Measurements from ENCODE around the gene CHSY1.
A peak's percentile ranks its signal among the peaks of the same experiment; 100 is the strongest.

The CHSY1 gene

DNA sequence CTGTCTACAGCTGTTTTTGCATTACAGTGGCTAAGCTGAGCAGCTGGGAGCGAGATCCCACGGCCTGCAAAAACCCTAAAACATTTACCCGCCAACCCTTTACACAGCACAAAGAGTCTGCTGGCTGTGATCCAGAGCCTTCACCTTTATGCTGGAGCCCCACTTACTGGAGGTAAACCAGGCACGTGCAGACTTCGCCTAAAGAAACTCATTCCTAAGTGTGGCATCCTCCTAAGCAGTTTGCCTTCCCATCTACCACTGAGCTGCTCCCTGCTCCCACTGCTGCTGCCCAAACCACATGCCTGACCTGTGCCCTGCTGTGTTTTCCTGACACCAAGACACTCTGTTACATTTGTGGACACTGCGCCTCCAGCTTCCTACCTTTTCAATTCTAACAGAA is 53.0 kb downstream of the CHSY1 start:
- H3K27ac ChIP-seq = peak overlapping the region; percentile 19
- H3K4me3 ChIP-seq (ENCODE audit: low read depth, low read length) = no peak overlapping the region
- peaks cover 14% of the 10 kb centered on the region for H3K79me2 ChIP-seq
- no peak overlapping the region for H3K9ac ChIP-seq
- H3K4me1 ChIP-seq = peaks cover 3% of the 10 kb centered on the region
- no peak overlapping the region for H2AFZ ChIP-seq
- H3K27me3 ChIP-seq (ENCODE audit: control insufficient read depth, insufficient read depth, low read length) = no peaks in the 10 kb centered on the region
- TF ChIP-seq, protein P1, sequence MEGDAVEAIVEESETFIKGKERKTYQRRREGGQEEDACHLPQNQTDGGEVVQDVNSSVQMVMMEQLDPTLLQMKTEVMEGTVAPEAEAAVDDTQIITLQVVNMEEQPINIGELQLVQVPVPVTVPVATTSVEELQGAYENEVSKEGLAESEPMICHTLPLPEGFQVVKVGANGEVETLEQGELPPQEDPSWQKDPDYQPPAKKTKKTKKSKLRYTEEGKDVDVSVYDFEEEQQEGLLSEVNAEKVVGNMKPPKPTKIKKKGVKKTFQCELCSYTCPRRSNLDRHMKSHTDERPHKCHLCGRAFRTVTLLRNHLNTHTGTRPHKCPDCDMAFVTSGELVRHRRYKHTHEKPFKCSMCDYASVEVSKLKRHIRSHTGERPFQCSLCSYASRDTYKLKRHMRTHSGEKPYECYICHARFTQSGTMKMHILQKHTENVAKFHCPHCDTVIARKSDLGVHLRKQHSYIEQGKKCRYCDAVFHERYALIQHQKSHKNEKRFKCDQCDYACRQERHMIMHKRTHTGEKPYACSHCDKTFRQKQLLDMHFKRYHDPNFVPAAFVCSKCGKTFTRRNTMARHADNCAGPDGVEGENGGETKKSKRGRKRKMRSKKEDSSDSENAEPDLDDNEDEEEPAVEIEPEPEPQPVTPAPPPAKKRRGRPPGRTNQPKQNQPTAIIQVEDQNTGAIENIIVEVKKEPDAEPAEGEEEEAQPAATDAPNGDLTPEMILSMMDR (IDR thresholded peaks at IDR 0.05) = no peak
- H3K9me3 ChIP-seq (ENCODE audit: control insufficient read depth, low read length) = no peaks in the 10 kb centered on the region
- no peaks in the 10 kb centered on the region for H3K36me3 ChIP-seq (ENCODE audit: control insufficient read depth, insufficient read depth, low read length)
- H3K4me2 ChIP-seq (ENCODE audit: low read length) = no peak overlapping the region

GRCh38 chr15:101198031-101198575 is 53.7 kb downstream of the CHSY1 start:
- Histone ChIP-seq H3K4me1 (no peaks in the 10 kb centered on the region), H3K27ac (no peak overlapping the region)

GRCh38 chr15:101194546-101195125 is 57.2 kb downstream of the CHSY1 start:
- no peak overlapping the region for H3K9ac ChIP-seq
- H3K4me2 ChIP-seq (ENCODE audit: low read length) = no peak overlapping the region
- H3K36me3 ChIP-seq (ENCODE audit: control insufficient read depth, insufficient read depth, low read length) = no peaks in the 10 kb centered on the region
- peaks cover 3% of the 10 kb centered on the region for H3K79me2 ChIP-seq
- no peaks in the 10 kb centered on the region for H3K9me3 ChIP-seq (ENCODE audit: control insufficient read depth, low read length)
- H3K27me3 ChIP-seq (ENCODE audit: control insufficient read depth, insufficient read depth, low read length) = no peaks in the 10 kb centered on the region
- no peak overlapping the region for H3K4me3 ChIP-seq (ENCODE audit: low read depth, low read length)
- H3K4me1 ChIP-seq = no peaks in the 10 kb centered on the region
- TF ChIP-seq, protein P1 (IDR thresholded peaks at IDR 0.05) = no peak
- no peak overlapping the region for H2AFZ ChIP-seq
- H3K27ac ChIP-seq = no peak overlapping the region

More at GRCh38 chr15:101198031-101198575, 53.7 kb downstream of the CHSY1 start:
- Histone ChIP-seq H2AFZ (no peak overlapping the region), H3K27me3 (ENCODE audit: control insufficient read depth, insufficient read depth, low read length) (no peaks in the 10 kb centered on the region), H3K9ac (no peak overlapping the region), H3K79me2 (peaks cover 8% of the 10 kb centered on the region), H3K4me2 (ENCODE audit: low read length) (no peak overlapping the region), H3K9me3 (ENCODE audit: control insufficient read depth, low read length) (no peaks in the 10 kb centered on the region), H3K36me3 (ENCODE audit: control insufficient read depth, insufficient read depth, low read length) (no peaks in the 10 kb centered on the region), H3K4me3 (ENCODE audit: low read depth, low read length) (no peak overlapping the region)
- TF ChIP-seq, protein P1 (IDR thresholded peaks at IDR 0.05) = no peak

DNA sequence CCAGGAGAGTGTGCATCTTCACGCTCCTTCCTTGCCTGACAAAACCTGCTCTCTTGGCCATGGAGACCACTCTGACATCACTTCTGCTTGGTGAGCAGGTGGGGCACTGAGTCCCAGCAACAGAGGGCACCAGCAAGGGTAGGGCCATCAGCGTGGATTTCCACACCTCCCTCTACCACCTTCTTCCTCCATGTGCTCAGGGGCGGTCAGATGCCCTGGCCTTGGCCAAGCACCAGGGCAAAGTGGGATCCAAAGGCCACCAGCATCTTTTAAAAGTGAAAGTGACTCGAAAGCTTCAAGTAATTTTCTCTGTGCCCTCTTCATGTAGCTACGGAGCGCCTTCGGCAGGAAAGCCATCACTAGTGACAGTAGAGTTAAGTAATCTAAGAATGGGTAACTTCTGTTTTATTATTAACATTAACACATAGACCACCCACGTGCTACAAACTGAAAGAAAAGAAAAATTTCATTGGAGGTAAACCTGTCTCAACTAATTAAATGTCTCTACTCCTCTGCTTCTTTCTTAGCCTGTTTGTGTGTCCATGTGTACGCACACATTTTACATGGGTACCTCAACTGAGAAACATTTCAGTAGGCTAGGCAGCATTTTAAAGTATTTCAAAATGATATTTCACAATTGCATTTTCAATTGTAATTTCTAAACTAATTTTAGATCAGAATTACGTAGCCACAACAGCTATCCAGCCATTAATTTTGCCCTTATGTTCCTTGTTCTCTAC is 57.9 kb downstream of the CHSY1 start:
- Histone ChIP-seq H3K4me1 (no peaks in the 10 kb centered on the region), H3K9ac (no peak overlapping the region), H2AFZ (no peak overlapping the region), H3K27ac (peak overlapping the region; percentile 7), H3K4me3 (ENCODE audit: low read depth, low read length) (no peak overlapping the region), H3K36me3 (ENCODE audit: control insufficient read depth, insufficient read depth, low read length) (no peaks in the 10 kb centered on the region), H3K4me2 (ENCODE audit: low read length) (no peak overlapping the region), H3K27me3 (ENCODE audit: control insufficient read depth, insufficient read depth, low read length) (no peaks in the 10 kb centered on the region), H3K9me3 (ENCODE audit: control insufficient read depth, low read length) (no peaks in the 10 kb centered on the region), H3K79me2 (peaks cover 3% of the 10 kb centered on the region)
- TF ChIP-seq, protein P1 (IDR thresholded peaks at IDR 0.05) = no peak
